K562 (cell line): ENCODE data around the gene KIF23. TPM values are rescaled to one million over a fixed set of nuclear protein-coding genes. Genes with fewer than 3 reads are reported as not detected.

Experiments
- ATAC-seq: fragments of 200-7000 bp; cut with Tn5 transposase; 3 replicates; pipeline ENCODE4 v1.9.1; 2020; ENCODE audit warnings: moderate library complexity
- BruUV-seq: library from RNA; stranded (reverse); fragments of 400-500 nt; replicated peaks from 2 replicates; lab custom pipeline; 2021; lab: Mats Ljungman, UMichigan
- CTCF ChIA-PET: fragments of 300-600 bp; formaldehyde crosslinking; extraction: SDS; loops from one replicate; lab custom pipeline; 2021; ENCODE audit warnings: low intra/inter-chr PET ratio; lab: Yijun Ruan, JAX
- POLR2A ChIA-PET: fragments of 300-600, 350-650 bp; sonication (Branson Sonifier 250); formaldehyde crosslinking; extraction: SDS; loops from one replicate; lab custom pipeline; 2021; ENCODE audit warnings: antibody characterized with exemption, inconsistent platforms; lab: Yijun Ruan, JAX
- DNase-seq, 4 experiments: peaks; one replicate each; pipeline versions ENCODE4 v3.0.0 to v3.0.0-alpha.2; 2011 to 2018; ENCODE audit warnings: low spot score in 3 of 4, mixed read lengths in 3 of 4; ENCODE audit errors: extremely low read depth in 1 of 4
- FAIRE-seq: peaks from 2 replicates; lab custom pipeline; 2011; peaks lifted over from hg19 to GRCh38; lab: Jason Lieb, UNC
- H2AFZ ChIP-seq: 2 replicates; pipeline ENCODE4 v1.6.0; 2011; ENCODE audit warnings: low read depth, low read length, control low read depth, inconsistent platforms
- H3K27ac ChIP-seq: fragments of 200-600 bp; 3 replicates; pipeline ENCODE4 v1.8.0; 2011; ENCODE audit warnings: low read depth, mild to moderate bottlenecking, control low read depth, inconsistent platforms, low read length, moderate library complexity, mixed read lengths; ENCODE audit errors: extremely low read depth
- H3K27me3 ChIP-seq, 2 experiments: fragments of 300-600 bp in 1 of 2; 2 replicates in 1 of 2; 3 replicates in 1 of 2; pipeline versions ENCODE4 v1.6.0 to v1.8.0; 2011; ENCODE audit warnings: inconsistent platforms in 2 of 2, low read length in 2 of 2, mild to moderate bottlenecking in 1 of 2, mixed read lengths in 1 of 2, moderate library complexity in 1 of 2; ENCODE audit not compliant: control insufficient read depth in 2 of 2, insufficient read depth in 2 of 2
- H3K36me3 ChIP-seq: fragments of 300-600 bp; 3 replicates; pipeline ENCODE4 v1.8.0; 2011; ENCODE audit warnings: mild to moderate bottlenecking, low read length, inconsistent platforms; ENCODE audit not compliant: control insufficient read depth, insufficient read depth
- H3K4me1 ChIP-seq, 2 experiments: fragments of 200-600 bp in 1 of 2; replicated peaks in 1 of 2; 2 replicates in 1 of 2; 3 replicates in 1 of 2; pipeline versions ENCODE4 v1.5.1 to v1.8.0; 2011; ENCODE audit warnings: inconsistent platforms in 2 of 2, low read length in 2 of 2, mild to moderate bottlenecking in 1 of 2, mixed read lengths in 1 of 2, moderate library complexity in 1 of 2; ENCODE audit not compliant: control insufficient read depth in 2 of 2, insufficient read depth in 2 of 2
- H3K4me2 ChIP-seq: 2 replicates; pipeline ENCODE4 v1.6.1; 2011; ENCODE audit warnings: low read length, control low read depth, inconsistent platforms, mixed read lengths; ENCODE audit not compliant: insufficient read depth
- H3K4me3 ChIP-seq: fragments of 200-600 bp; sonication (generic), shearing (Covaris generic); 2 replicates; pipeline ENCODE4 v1.5.1; 2016; ENCODE audit warnings: control low read depth, inconsistent platforms
- H3K79me2 ChIP-seq: fragments of 200-600 bp; 3 replicates; pipeline ENCODE4 v1.8.0; 2011; ENCODE audit warnings: low read length, inconsistent platforms; ENCODE audit not compliant: control insufficient read depth, insufficient read depth
- H3K9ac ChIP-seq, 2 experiments: 2 replicates each; pipeline versions ENCODE4 v1.6.0 to v1.6.1; 2011; ENCODE audit warnings: low read depth in 2 of 2, low read length in 2 of 2, control low read depth in 1 of 2, inconsistent platforms in 1 of 2, mild to moderate bottlenecking in 1 of 2, mixed read lengths in 1 of 2; ENCODE audit not compliant: insufficient read depth in 1 of 2
- H3K9me1 ChIP-seq: one replicate; pipeline ENCODE4 v1.6.0; 2011; ENCODE audit warnings: inconsistent platforms, mild to moderate bottlenecking, low read length, moderate library complexity; ENCODE audit not compliant: control insufficient read depth, insufficient read depth
- H3K9me3 ChIP-seq: replicated peaks from 2 replicates; pipeline ENCODE4 v1.5.1; 2011; ENCODE audit warnings: low read depth, low read length, inconsistent platforms; ENCODE audit not compliant: control insufficient read depth, insufficient read depth
- H4K20me1 ChIP-seq: replicated peaks from 2 replicates; pipeline ENCODE4 v1.6.1; 2011; ENCODE audit warnings: low read length, inconsistent platforms, mixed read lengths; ENCODE audit not compliant: control insufficient read depth, insufficient read depth
- DNMT1 ChIP-seq: fragments of 450-650 bp; IDR thresholded peaks from 2 replicates; pipeline ENCODE4 v1.6.1; 2016; ENCODE audit warnings: antibody characterized with exemption, mild to moderate bottlenecking
- MGA ChIP-seq: fragments of 450-650 bp; IDR thresholded peaks from 2 replicates; pipeline ENCODE4 v1.6.1; 2016; ENCODE audit warnings: mild to moderate bottlenecking, moderate library complexity
- U2AF2 ChIP-seq: fragments of 200-400 bp; formaldehyde crosslinking; optimal IDR thresholded peaks from 2 replicates; pipeline ENCODE3; 2017; ENCODE audit warnings: low read depth, mild to moderate bottlenecking, low read length
- ZBTB49 ChIP-seq: sonication (generic); formaldehyde crosslinking; IDR thresholded peaks from 2 replicates; pipeline ENCODE4 v1.8.0; 2022; ENCODE audit warnings: missing genetic modification reagents, mild to moderate bottlenecking, borderline replicate concordance
- ZNF324 ChIP-seq: fragments of 250-450 bp; sonication (Bioruptor Pico); IDR thresholded peaks from 2 replicates; pipeline ENCODE4 v1.4.0; 2020; ENCODE audit warnings: mild to moderate bottlenecking
- ZNF79 ChIP-seq: fragments of 250-450 bp; sonication (Bioruptor Pico); IDR thresholded peaks from 2 replicates; pipeline ENCODE4 v1.4.0; 2020; ENCODE audit warnings: low read depth, mild to moderate bottlenecking, moderate library complexity
- WGBS: fragments of 100-300 bp; shearing (Covaris generic); methylation state at CpG from one replicate; pipeline ENCODE4 v1.1.6; 2016; ENCODE audit warnings: low coverage, mixed read lengths; ENCODE audit not compliant: insufficient coverage; ENCODE audit errors: missing lambda C conversion rate; 5-methylcytosine and 5-hydroxymethylcytosine counted together
- in situ Hi-C: fragments of 300-500 bp; cut with MboI; formaldehyde crosslinking; loops from 4 replicates; pipeline ENCODE4 v1.15.0; 2018; ENCODE audit warnings: inconsistent platforms, mixed read lengths
- intact Hi-C: fragments of 100-400 bp; cut with micrococcal nuclease; formaldehyde crosslinking; loops from 2 replicates; pipeline ENCODE4 v1.14.2; 2022
- polyA plus RNA-seq, 8 experiments: library from polyadenylated mRNA; depleted of rRNA in 4 of 8; stranded (reverse) in 5 of 8; unstranded in 3 of 8; fragments of >200 nt; fragmentation: Nextera tagmentation in 2 of 8; fragmentation: Illumina TruSeq in 1 of 8; extraction: Ambion mirVana in 2 of 8; extraction: Trizol in 1 of 8; gene quantifications; 2 replicates each; pipeline versions ENCODE4 v1.2.1 to v1.2.3, GENCODE V29; 2011 to 2014; ENCODE audit warnings: inconsistent platforms in 1 of 8, missing spikeins in 1 of 8
- total RNA-seq, 7 experiments: library from RNA; depleted of rRNA in 6 of 7; stranded (reverse); fragments of >200 nt in 6 of 7; fragmentation: Illumina TruSeq in 2 of 7; extraction: Trizol in 2 of 7; gene quantifications; 2 replicates each; pipeline versions ENCODE4 v1.2.1 to v1.2.3, GENCODE V29; 2011 to 2021; ENCODE audit warnings: low replicate concordance in 1 of 7

KIF23 gene
- total and polyA plus RNA-seq, 9 of the 15 experiments (the other 6 are each of a cell fraction or from before 2014, with no cell fraction given), result 29.4 to 58.2 (median 41.9) TPM

GRCh38 chr15:69467636-69468035 is 53.5 kb downstream of the KIF23 start:
- Histone ChIP-seq H3K27ac (no peak overlapping the region), H3K4me1 (peaks cover 26 to 33% of the 10 kb centered on the region in 2 experiments; a peak in 4 of 5 replicates), H3K4me2 (no peak overlapping the region), H3K9ac (no peak overlapping the region), H4K20me1 (peaks cover 3% of the 10 kb centered on the region; the same call in 1 of the 2 replicates), H3K4me3 (no peak overlapping the region), H3K9me1 (no peaks in the 10 kb centered on the region), H3K79me2 (no peaks in the 10 kb centered on the region), H3K36me3 (no peaks in the 10 kb centered on the region), H3K9me3 (no peaks in the 10 kb centered on the region), H3K27me3 (peaks cover 0 to 9% of the 10 kb centered on the region in 2 experiments; a peak in 2 of 5 replicates), H2AFZ (peak overlapping the region; percentile 73)
- ATAC-seq, result no peak
- in situ Hi-C loops (no loop called here), intact Hi-C loops (loop anchor here (5.0 to 10.0 kb wide), 2 partner anchors 303 to 410 kb away; partner anchors contain the start of gene GLCE)
- whole genome bisulfite sequencing, result 61% methylated on average over 11 of the region's 11 CpGs
- POLR2A ChIA-PET, result interaction anchor here (0.7 kb wide), 1 partner anchor 455 kb away, joined by 4 read pairs; no protein-coding TSS in a partner anchor
- DNase-seq, result no peak
- no peak for FAIRE-seq
- no TSS peak for BruUV-seq
- CTCF ChIA-PET, result no interaction called here
- TF ChIP-seq DNMT1 (no peak), ZNF324 (no peak), ZBTB49 (no peak), ZNF79 (CRISPR knock-in tag) (no peak), U2AF2 (no peak), MGA (no peak)
